Ecto neural progenitor cell (in vitro differentiated cells): ENCODE measurements around the gene KTI12.

Source experiments
- DNase-seq: peaks from one replicate; pipeline ENCODE4 v3.0.0-alpha.2; 2018; ENCODE audit warnings: low spot score

KTI12 gene

DNA sequence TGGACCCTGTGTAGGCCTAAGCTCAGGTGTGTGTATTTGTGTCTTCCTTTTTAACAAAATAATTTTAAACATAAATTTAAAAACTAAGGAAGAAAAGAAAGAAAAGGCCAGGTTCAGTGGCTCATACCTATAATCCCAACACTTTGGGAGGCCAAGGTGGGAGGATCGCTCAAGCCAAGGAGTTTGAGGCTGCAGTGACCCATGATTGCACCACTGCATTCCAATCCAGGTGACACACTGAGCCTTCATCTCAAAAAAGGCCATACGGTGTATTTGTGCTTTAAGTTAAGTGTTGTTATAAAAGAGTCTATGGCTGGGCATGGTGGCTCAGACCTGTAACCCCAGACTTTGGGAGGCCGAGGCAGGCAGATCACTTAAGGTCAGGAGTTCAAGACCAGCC is 51.4 kb downstream of the KTI12 start:
- DNase-seq: no peak
